Activated naive CD4-positive, alpha-beta T cell treated with anti-CD3 and anti-CD28 coated beads for 36 hours (primary cell): ENCODE measurements around the gene RAB23. TPM values are rescaled to one million over a fixed set of nuclear protein-coding genes. Genes with fewer than 3 reads are reported as not detected.

ENCODE experiments used
- CTCF ChIA-PET: fragments of 350-600 bp; sonication (Branson Sonifier 250); formaldehyde crosslinking; loops from one replicate; lab custom pipeline; 2021; ENCODE audit warnings: antibody characterized with exemption; lab: Charles Lee
- DNase-seq: peaks from one replicate; pipeline ENCODE4 v3.0.0-alpha.2; 2020
- H3K27ac Mint-ChIP-seq: one replicate; pipeline ENCODE4 v1.8.0; 2021; ENCODE audit warnings: mild to moderate bottlenecking, mixed read lengths
- H3K27me3 Mint-ChIP-seq: one replicate; pipeline ENCODE4 v1.8.0; 2021; ENCODE audit warnings: low read depth, mixed read lengths
- H3K36me3 Mint-ChIP-seq: one replicate; pipeline ENCODE4 v1.8.0; 2021; ENCODE audit warnings: low read depth, mixed read lengths
- H3K4me1 Mint-ChIP-seq: one replicate; pipeline ENCODE4 v1.8.0; 2021; ENCODE audit warnings: low read depth, mixed read lengths
- H3K4me3 Mint-ChIP-seq: one replicate; pipeline ENCODE4 v1.8.0; 2021; ENCODE audit warnings: mild to moderate bottlenecking, moderate library complexity, mixed read lengths
- H3K9me3 Mint-ChIP-seq: one replicate; pipeline ENCODE4 v1.8.0; 2021; ENCODE audit warnings: mixed read lengths
- intact Hi-C: fragments of 100-400 bp; cut with micrococcal nuclease; formaldehyde crosslinking; loops from one replicate; pipeline ENCODE4 v1.15.1; 2023
- total RNA-seq, 2 experiments: library from RNA; stranded (reverse); gene quantifications; one replicate each; pipeline ENCODE4 v1.2.3, GENCODE V29; 2021

RAB23 gene
- total RNA-seq, 2 experiments from 2014 or later: 1.1 to 1.7 TPM

- no peak overlapping the region for H3K27ac Mint-ChIP-seq
- peaks cover 11% of the 10 kb centered on the region for H3K4me1 Mint-ChIP-seq
- CTCF ChIA-PET: no interaction called here
- no peak for DNase-seq
- intact Hi-C loops: loop anchor here (5.0 kb wide), 1 partner anchor 737 kb away; no protein-coding TSS in a partner anchor
- peaks cover 2% of the 10 kb centered on the region for H3K36me3 Mint-ChIP-seq
- no peaks in the 10 kb centered on the region for H3K9me3 Mint-ChIP-seq
- H3K4me3 Mint-ChIP-seq: no peak overlapping the region
- peaks cover 13% of the 10 kb centered on the region for H3K27me3 Mint-ChIP-seq
Observed at GRCh38 chr6:57224769-57225515, 2.8 kb upstream of the RAB23 start.

GRCh38 chr6:57222743-57223077 is 603 bp upstream of the RAB23 start:
- Mint-ChIP-seq H3K36me3 (peaks cover 2% of the 10 kb centered on the region), H3K27ac (no peak overlapping the region), H3K9me3 (no peaks in the 10 kb centered on the region), H3K4me1 (peaks cover 11% of the 10 kb centered on the region), H3K4me3 (peak overlapping the region; percentile 99), H3K27me3 (peaks cover 18% of the 10 kb centered on the region)
- peak; percentile 10 for DNase-seq
- CTCF ChIA-PET: no interaction called here
- intact Hi-C loops: loop anchor here (1.0 to 5.0 kb wide), 8 partner anchors 14 to 740 kb away; partner anchors contain the start of genes BAG2, BEND6, KIAA1586 and PRIM2

- peak overlapping the region; percentile 82 for H3K4me3 Mint-ChIP-seq
- H3K9me3 Mint-ChIP-seq: no peaks in the 10 kb centered on the region
- H3K27me3 Mint-ChIP-seq: peaks cover 18% of the 10 kb centered on the region
- H3K27ac Mint-ChIP-seq: no peak overlapping the region
- intact Hi-C loops: loop anchor here (5.0 kb wide), 1 partner anchor 741 kb away; no protein-coding TSS in a partner anchor
- DNase-seq: peak; percentile 41
- CTCF ChIA-PET: interaction anchor here (0.6 to 1.8 kb wide), 5 partner anchors 16 to 95 kb away, joined by 3 to 4 read pairs (median 3); no protein-coding TSS in a partner anchor
- H3K4me1 Mint-ChIP-seq: peaks cover 18% of the 10 kb centered on the region
- H3K36me3 Mint-ChIP-seq: peaks cover 2% of the 10 kb centered on the region
Observed at GRCh38 chr6:57221191-57221935, 744 bp downstream of the RAB23 start.

- Mint-ChIP-seq H3K36me3 (peaks cover 2% of the 10 kb centered on the region), H3K27ac (no peak overlapping the region), H3K27me3 (peaks cover 18% of the 10 kb centered on the region), H3K4me3 (no peak overlapping the region), H3K9me3 (peaks cover under 1% of the 10 kb centered on the region), H3K4me1 (peaks cover 22% of the 10 kb centered on the region)
- no peak for DNase-seq
- intact Hi-C loops: loop anchor here (5.0 kb wide), 1 partner anchor 742 kb away; no protein-coding TSS in a partner anchor
- CTCF ChIA-PET: no interaction called here
Observed at GRCh38 chr6:57220083-57220703, 1.9 kb downstream of the RAB23 start.

GRCh38 chr6:57217270-57217669 is 4.8 kb downstream of the RAB23 start:
- intact Hi-C loops: no loop called here
- Mint-ChIP-seq H3K4me1 (peaks cover 38% of the 10 kb centered on the region), H3K27me3 (peaks cover 7% of the 10 kb centered on the region), H3K36me3 (peaks cover 2% of the 10 kb centered on the region), H3K9me3 (peaks cover 6% of the 10 kb centered on the region), H3K4me3 (no peak overlapping the region), H3K27ac (no peak overlapping the region)
- DNase-seq: no peak
- CTCF ChIA-PET: interaction anchor here (0.6 to 1.0 kb wide), 2 partner anchors 99 to 828 kb away, joined by 3 to 4 read pairs; no protein-coding TSS in a partner anchor

- peaks cover 7% of the 10 kb centered on the region for H3K27me3 Mint-ChIP-seq
- CTCF ChIA-PET: interaction anchor here (0.6 to 1.0 kb wide), 3 partner anchors 85 to 828 kb away, joined by 3 to 4 read pairs (median 3); no protein-coding TSS in a partner anchor
- intact Hi-C loops: no loop called here
- H3K27ac Mint-ChIP-seq: no peak overlapping the region
- no peak overlapping the region for H3K4me3 Mint-ChIP-seq
- peaks cover 6% of the 10 kb centered on the region for H3K9me3 Mint-ChIP-seq
- no peaks in the 10 kb centered on the region for H3K36me3 Mint-ChIP-seq
- peaks cover 38% of the 10 kb centered on the region for H3K4me1 Mint-ChIP-seq
- no peak for DNase-seq
Observed at GRCh38 chr6:57216235-57217101, 5.6 kb downstream of the RAB23 start.

- peaks cover 29% of the 10 kb centered on the region for H3K4me1 Mint-ChIP-seq
- intact Hi-C loops: no loop called here
- CTCF ChIA-PET: no interaction called here
Observed at GRCh38 chr6:57215260-57215659, 6.8 kb downstream of the RAB23 start.

GRCh38 chr6:57210060-57210459 is 12.0 kb downstream of the RAB23 start:
- Mint-ChIP-seq H3K27me3 (no peaks in the 10 kb centered on the region), H3K36me3 (no peaks in the 10 kb centered on the region), H3K27ac (no peak overlapping the region), H3K4me3 (no peak overlapping the region), H3K4me1 (peaks cover 25% of the 10 kb centered on the region), H3K9me3 (peaks cover 5% of the 10 kb centered on the region)
- intact Hi-C loops: no loop called here
- DNase-seq: no peak
- CTCF ChIA-PET: no interaction called here

More at GRCh38 chr6:57215260-57215659, 6.8 kb downstream of the RAB23 start:
- Mint-ChIP-seq H3K36me3 (no peaks in the 10 kb centered on the region), H3K9me3 (peaks cover 6% of the 10 kb centered on the region), H3K27me3 (peaks cover 5% of the 10 kb centered on the region), H3K27ac (no peak overlapping the region), H3K4me3 (no peak overlapping the region)
- DNase-seq: no peak

GRCh38 chr6:57209030-57209429 is 13.1 kb downstream of the RAB23 start:
- H3K36me3 Mint-ChIP-seq: no peaks in the 10 kb centered on the region
- no peak overlapping the region for H3K27ac Mint-ChIP-seq
- no peak for DNase-seq
- H3K9me3 Mint-ChIP-seq: no peaks in the 10 kb centered on the region
- peaks cover 14% of the 10 kb centered on the region for H3K4me1 Mint-ChIP-seq
- CTCF ChIA-PET: no interaction called here
- intact Hi-C loops: loop anchor here (2.0 kb wide), 1 partner anchor 14 kb away; the partner anchor contains the start of gene RAB23
- H3K27me3 Mint-ChIP-seq: no peaks in the 10 kb centered on the region
- no peak overlapping the region for H3K4me3 Mint-ChIP-seq

- DNase-seq: no peak
- Mint-ChIP-seq H3K4me3 (no peak overlapping the region), H3K36me3 (no peaks in the 10 kb centered on the region), H3K9me3 (no peaks in the 10 kb centered on the region), H3K4me1 (peaks cover 9% of the 10 kb centered on the region), H3K27me3 (no peaks in the 10 kb centered on the region), H3K27ac (no peak overlapping the region)
- CTCF ChIA-PET: interaction anchor here (0.9 kb wide), 1 partner anchor 24 kb away, joined by 3 read pairs; no protein-coding TSS in a partner anchor
- intact Hi-C loops: loop anchor here (1.0 to 2.0 kb wide), 2 partner anchors 15 to 57 kb away; partner anchors contain the start of gene RAB23
Observed at GRCh38 chr6:57207872-57208271, 14.2 kb downstream of the RAB23 start.

- DNase-seq: no peak
- CTCF ChIA-PET: interaction anchor here (0.9 to 1.7 kb wide), 2 partner anchors 23 to 109 kb away, joined by 3 to 4 read pairs; no protein-coding TSS in a partner anchor
- Mint-ChIP-seq H3K36me3 (no peaks in the 10 kb centered on the region), H3K9me3 (no peaks in the 10 kb centered on the region), H3K4me3 (no peak overlapping the region), H3K27ac (no peak overlapping the region), H3K4me1 (peaks cover 9% of the 10 kb centered on the region), H3K27me3 (no peaks in the 10 kb centered on the region)
- intact Hi-C loops: loop anchor here (1.0 kb wide), 1 partner anchor 58 kb away; no protein-coding TSS in a partner anchor
Observed at GRCh38 chr6:57207141-57207540, 15.0 kb downstream of the RAB23 start.
